HG03457 (cell line): ENCODE data around the gene CCSER2.
"Not testable (repeated sequence)": the region's sequence is repeated elsewhere in the genome, so short reads cannot be mapped to it uniquely, and the experiment has no call there.

Source experiments
- ATAC-seq: cut with Tn5 transposase; IDR thresholded peaks from one replicate; pipeline ENCODE4 v1.9.1; 2021; ENCODE audit warnings: moderate number of reproducible peaks; ENCODE audit not compliant: unreplicated experiment

Gene CCSER2

DNA sequence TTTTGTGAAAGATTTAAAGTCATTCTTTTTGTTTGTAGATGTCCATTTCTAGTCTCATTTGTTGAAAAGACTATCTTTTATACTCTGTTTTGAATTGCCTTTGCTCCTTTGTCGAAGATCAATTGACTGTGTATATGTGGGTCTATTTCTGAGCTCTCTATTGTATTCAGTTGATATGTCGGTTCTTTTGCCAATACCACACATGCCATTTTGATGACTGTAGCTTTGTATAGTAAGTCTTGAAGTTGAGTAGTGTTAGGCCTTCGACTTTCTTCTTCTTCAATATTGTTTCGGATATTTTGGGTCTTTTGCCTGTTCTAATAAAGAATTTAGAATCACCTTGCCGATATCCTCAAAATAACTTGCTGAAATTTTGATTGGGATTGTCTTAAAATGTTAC, 104.5 kb downstream of the CCSER2 start:
- no peak for ATAC-seq

DNA sequence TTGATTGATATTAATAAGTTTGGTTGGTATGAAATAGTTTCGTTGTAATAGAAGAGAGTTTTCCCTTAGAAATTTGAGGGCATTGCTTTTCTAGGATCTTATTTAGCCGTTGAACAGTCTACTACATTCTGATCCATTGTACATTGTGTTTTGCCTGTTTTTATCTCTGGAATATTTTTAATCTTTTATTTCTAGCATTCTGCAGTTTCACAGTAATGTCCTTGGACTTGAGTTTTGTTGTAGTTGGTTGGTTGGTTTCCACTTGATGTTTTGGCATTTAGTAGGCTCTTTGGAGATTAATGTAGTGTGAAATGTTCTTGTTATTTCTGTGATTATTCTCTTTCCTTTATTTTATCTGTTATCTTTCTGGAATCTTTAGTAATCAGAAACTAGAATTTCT, 112.4 kb downstream of the CCSER2 start:
- ATAC-seq = no peak

DNA sequence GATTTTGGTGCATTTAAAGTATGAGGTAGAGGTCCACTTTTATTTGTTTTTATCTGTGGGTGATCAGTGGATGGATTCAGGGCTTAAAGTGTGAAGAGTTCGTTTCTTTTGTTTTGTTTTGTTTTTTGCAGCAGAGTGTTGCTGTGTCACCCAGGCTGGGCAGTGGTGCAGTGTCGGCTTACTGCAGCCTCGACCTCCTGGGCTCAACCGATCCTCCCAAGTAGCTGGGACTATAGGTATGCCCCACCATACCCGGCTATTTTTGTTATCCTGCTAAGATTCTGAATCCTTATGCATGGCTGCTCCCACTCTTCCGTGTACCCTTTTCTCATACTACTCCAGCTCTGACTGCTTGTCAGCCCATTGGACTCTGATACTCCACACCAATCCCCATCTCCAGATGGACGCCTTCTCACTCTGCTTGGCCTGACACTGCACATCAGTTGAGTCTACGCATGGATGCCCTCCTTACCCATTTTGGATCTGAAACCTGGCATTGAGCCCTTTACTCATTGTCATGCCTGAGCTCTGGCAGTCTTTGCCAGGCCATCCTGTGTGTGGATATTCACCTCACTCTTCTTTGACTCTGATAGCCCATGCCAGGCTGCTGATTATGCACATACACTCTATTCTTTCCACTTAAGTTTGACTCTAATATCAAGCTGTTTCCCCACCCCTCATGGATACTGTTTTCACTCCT, 119.5 kb downstream of the CCSER2 start:
- ATAC-seq = no peak

DNA sequence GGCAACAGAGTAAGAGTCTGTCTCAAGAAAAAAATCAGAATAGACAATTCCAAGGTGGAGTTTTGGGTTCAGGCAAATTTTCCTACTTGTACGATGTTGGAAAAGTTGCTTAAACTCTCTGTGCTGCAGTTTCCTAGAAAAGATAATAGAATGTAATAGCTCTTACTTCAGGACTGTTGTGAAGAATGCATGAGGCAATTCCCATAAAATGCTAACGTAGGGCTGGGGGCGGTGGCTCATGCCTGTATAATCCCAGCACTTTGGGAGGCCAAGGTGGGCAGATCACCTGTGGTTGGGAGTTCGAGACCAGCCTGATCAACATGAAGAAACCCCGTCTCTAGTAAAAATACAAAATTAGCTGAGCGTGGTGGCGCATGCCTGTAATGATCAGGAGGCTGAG, 121.0 kb downstream of the CCSER2 start:
- not testable (repeated sequence) for ATAC-seq

DNA sequence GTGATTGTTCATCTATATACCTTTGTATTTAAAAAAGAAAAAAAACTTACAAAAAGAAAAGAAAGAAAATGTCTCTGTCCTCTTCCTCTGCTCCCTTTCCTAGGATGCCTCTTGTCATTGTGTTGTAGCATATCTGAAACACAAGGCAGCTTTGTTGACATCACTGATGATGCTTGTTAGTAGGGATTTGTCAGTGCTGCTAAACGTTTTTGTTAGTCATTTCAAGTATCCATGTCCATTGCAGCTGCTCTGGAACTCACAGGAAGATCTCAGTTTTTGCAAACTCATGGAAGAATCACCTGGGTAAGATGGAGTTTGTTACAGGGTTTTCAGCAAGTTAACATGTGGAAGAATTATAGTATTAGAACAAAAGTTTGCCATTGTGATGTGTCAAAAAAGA, 123.6 kb downstream of the CCSER2 start:
- ATAC-seq = no peak

DNA sequence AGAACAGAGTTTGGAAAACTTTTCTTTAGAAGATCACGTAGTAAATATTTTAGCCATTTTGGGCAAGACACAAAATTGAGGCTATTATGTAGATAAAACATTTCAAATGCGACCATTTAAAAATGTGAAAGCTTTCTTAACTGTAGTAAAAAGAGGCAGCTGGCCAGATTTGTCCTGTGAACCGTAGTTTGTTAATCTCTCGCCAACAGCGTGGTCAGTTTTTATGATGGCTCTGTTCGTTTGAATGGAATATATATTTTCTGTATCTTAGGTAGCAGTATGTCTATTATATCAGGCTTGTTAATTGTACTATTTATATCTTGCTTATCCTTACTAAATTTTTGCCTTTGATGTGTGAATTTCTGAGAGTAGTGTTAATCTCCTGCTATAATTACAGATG, 124.9 kb downstream of the CCSER2 start:
- no peak for ATAC-seq

DNA sequence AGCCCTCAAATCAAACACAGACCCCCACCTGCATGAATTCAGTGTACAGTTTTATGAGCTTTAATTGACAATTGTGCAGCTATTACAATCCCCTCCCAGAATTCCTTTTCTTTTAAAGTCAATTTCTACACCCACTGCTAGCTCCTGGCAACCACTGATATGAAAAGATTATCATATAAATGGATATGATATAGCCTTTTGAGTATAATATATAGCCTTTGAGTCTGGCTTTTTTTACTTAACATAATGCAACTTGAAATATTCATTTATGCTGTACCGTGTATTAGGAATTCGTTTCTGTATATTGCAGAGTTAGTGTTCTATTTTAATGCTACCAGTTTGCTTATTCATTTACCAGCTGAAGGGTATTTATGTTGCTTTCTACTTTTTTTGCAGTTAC, 127.7 kb downstream of the CCSER2 start:
- ATAC-seq = no peak

DNA sequence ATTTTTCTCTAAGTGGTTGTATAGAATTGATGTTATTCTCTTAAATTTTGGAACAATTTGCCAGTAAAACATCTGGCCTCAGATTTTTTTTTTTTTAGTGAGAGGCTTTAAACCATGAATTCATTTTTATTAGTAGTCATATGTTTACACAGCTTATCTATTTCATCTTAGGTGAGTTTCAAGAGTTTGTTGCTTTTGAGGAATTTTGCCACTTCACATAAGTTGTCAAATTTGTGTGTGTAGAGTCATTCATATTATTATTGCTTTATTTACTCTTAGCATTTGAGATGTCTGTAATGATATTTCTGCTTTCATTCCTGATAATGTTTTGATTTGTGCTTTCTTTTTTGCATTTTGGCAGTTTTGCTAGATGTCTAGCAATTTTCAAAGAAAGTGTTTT, 132.1 kb downstream of the CCSER2 start:
- no peak for ATAC-seq

DNA sequence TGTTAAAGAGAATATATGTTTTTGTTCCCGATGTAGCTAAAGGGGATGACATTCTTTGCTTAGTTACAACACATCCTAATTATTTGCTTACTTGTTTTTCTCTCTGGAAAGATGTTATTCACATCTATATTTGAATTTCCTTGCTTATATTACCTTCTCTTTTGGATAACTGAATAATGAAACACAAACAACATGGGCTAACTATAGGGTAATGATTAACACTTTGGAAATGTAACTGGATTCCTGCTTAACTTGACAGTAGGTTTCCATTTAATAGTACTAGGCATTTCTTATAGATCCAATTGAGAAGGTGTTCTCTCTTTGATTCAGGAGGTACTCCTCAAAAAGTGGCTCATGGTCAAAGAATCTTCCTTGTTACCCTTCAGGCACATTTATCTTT, 141.1 kb downstream of the CCSER2 start:
- no peak for ATAC-seq

DNA sequence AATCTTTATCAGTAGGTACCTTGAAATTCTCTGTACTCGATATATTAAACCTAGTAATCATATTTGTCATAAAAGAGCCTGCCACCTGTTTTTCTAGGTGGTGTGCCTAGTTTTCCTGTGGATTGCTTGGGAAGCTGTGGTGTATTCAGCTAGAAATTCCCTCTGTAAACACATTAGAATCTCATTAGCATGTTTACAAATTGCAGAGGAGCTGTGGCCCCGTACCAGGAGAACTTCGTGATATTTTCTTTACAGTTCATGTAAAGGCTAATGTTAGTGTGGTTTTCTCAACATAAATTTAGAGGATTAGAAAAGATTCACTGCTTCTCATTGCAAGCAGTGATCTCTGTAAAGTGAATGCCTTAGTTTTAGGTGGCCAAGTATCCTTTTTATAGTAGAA, 144.7 kb downstream of the CCSER2 start:
- no peak for ATAC-seq

DNA sequence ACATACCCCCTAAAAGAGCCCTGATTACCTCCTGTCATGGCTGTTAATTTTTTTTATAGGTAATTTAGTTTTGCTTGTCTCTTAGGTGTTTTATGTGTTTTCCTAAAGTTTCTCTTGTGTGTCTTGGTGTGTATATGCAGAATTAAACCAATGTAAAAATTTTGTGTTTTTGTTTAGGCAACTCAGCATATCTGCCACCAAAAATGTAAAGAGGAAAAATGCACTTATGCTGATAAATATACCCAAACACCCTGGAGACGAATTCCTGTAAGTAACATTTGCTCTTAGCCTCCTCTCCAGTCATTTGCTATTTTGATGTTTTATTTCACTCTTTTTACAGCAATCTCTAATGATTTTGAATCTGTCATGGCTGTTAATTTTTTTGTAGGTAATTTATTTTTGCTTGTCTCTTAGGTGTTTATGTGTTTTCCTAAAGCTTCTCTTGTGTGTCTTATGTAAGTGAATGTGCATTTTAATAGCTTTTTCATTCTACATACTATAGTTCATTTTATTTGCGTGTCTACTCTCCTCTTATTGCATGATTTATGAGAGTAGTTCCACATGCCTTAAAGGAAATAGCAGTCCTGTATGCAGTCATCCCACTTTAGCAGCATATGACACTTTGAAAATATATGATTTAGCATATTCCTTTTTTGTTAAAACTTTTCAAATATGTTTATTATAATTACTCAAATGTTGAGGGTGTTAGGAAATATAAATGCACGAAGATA, 149.2 kb downstream of the CCSER2 start:
- no peak for ATAC-seq

DNA sequence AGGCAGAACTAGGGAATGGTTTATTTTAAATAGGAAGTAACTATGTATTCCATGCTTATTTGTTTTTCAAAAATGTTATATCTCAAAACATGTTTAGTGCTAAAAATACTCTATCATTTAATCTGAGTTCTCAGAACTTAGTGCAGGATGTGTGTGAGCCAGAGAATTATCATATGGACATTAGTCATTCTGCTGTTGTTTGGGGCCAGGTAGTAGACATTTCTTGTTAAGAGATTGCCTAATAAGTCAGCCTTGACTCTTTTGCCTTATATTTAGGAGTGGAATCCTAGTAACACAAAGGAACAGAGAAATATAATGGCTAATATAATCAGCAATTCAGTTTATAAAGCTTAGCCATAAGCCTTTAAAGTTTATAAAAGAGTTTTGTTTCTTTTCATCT, 149.8 kb downstream of the CCSER2 start:
- no peak for ATAC-seq

DNA sequence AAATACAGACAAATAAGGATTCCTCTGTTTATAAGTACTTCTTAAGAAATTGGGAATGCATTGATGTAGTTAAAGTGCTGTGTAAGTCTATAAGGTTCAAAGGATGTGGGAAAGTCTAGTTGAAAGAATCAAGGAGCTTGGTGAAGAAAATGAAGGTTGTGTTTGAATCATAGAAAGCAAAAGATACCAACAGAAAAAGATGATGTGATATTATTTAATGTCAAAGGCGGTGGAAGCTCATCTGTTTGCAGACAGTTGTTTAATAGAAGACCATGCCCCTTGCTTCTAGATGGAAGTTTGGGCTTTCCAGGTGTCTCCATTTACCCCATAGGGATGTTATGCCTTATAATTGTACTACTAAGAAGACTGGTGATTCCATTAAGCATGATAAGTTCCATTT, 150.3 kb downstream of the CCSER2 start:
- no peak for ATAC-seq

DNA sequence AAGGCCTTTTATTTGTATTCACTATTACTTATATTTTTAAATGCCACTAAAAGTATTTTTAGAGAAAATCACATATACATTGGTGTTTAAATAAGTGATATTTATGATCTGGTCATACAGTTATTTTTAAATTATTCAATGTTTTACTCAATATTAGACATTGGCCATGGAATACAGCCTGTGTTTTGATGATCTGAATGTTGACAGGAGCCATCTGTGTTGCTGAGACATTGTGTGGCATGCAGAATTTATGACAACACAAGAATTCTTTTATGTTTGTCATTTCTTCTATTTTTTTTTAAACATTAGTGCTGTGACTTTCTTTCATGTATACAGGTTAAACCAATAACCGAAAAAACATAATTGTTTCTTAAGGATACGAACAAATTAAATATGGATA, 156.2 kb downstream of the CCSER2 start:
- no peak for ATAC-seq

DNA sequence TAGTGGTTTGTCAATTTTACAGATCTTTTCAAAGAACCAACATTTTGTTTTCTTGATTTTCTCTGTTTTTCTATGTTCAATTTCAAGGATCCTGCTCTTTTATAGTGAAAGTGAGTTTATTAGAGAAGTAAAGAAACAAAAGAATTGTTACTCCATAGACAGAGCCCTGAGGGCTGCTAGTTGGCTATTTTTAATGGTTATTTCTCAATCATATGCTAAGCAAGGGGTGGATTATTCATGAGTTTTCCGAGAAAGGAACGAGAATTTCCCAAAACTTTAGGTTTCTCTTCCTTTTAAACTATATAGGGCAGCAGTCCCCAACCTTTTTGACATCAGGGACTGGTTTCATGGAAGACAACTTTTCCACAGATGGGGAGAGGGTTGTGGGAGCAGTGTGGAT, 165.0 kb downstream of the CCSER2 start:
- ATAC-seq = no peak

DNA sequence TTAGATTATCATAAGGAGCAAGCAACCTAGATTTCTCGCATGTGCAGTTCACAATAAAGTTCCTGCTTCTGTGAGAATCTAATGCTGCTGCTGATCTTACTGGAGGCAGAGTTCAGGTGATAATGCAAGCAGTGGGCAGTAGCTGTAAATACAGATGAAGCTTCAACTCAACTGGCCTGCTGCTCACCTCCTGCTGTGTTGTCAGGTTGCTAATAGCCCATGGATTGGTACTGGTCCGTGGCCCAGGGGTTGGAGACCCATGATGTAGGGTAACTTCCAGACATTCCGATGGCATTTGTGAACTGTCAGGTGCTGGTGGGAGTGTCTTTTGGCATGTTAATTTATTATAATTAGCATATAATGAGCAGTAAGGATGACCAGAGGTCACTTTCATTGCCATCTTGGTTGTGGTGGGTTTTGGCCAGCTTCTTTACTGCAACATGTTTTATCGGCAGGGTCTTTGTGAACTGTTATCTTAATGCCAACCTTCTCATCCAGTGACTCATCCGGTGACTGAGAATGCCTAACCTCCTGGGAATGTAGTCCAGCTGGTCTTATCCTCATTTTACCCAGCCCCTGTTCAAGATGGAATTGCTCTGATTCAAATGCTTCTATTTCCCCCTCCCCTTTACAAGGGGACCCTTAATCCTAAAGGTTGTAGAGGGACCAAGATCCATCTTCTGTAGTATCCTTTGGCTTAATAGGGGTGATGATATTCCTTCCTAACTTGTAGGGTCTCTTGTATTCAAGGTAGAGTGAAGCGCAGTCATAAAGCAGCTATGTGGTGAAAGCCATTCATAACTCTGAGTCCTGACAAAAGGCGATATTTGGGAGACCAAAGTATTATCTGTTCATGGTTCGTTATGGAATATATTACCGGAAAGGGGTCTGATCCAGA, 165.8 kb downstream of the CCSER2 start:
- ATAC-seq = no peak

DNA sequence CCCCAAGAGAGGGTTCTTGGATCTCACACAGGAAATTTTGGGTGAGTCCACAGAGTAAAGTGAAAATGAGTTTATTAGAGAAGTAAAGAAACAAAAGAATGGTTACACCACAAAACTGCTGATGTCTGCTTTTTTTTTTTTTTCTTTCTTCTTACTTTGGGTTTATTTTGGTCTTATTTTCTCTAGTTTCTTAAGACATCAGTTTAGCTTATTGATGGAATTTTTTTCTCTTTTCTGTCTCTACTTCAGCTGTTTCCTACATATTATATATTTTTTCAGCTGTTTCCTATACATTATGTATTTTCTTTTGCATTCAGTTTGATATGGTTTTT, 166.4 kb downstream of the CCSER2 start:
- ATAC-seq = no peak

DNA sequence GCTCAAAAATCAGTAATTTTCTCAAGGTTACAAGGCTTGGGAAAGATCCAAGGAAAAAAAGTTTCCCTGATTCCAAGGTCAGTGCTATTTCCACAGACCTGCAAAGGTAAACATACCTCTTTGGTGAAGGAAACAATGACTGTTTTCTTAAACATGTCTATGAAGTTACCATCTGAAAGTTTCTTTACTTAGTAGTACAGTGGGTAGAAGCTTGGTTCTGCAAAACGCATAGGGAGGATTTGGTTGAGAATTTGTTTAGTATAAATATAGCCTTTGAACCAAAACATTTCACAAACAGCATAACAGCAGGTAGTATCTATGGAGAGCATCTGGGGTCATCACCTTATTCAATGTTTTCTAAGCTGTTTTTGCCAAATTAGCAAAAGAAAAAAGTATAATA, 169.6 kb downstream of the CCSER2 start:
- ATAC-seq = no peak

DNA sequence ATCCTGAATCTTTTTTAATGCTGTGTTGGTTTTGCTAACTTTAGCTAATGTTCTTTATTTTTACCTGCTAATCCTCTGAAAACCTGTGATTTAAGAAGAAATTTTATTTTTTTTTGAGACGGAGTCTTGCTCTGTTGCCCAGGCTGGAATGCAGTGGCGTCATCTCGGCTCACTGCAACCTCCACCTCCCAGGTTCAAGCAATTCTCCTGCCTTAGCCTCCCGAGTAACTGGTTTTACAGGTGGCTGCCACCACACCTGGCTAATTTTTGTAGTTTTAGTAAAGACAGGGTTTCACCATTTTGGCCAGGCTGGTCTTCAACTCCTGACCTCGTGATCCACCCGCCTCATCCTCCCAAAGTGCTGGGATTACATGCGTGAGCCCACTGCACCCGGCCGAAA, 170.7 kb downstream of the CCSER2 start:
- ATAC-seq = not testable (repeated sequence)

DNA sequence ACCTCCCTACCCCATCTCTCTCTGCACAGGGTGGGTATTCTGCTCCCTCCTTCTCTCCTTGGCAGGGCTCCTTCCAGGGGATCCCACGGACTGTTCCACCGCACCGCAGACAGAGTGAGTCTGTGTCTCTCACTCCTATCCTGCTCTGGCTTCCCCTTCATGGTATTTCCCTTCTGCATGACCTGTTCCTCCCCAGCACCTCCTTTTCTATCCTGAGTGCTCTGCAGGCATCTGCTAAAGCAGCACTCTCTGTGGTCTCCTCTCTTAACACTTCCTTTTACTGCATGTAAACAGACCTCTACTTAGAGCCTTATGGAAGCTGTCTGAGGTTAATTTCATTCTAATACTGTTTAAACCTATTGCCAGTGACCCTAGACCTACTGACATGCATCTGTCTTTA, 171.5 kb downstream of the CCSER2 start:
- no peak for ATAC-seq

DNA sequence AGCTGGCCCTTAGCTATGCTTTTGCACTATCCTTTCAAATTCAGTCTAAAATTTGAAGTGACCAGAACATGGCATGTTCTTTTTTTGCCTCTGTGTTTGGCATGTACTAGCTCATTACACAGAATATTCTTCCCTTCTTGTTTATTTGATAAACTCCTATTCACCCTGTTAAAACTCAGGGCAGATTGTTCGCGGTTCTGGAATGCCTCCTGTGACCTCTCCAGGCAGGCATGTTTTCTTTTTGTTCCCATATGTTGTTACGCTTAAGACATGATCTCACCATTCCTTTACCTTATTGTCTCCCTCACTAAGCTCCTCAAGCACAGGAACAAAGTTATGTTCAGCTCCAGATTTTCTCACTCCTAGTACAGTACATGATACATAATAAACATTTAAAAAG, 181.7 kb downstream of the CCSER2 start:
- ATAC-seq = no peak

DNA sequence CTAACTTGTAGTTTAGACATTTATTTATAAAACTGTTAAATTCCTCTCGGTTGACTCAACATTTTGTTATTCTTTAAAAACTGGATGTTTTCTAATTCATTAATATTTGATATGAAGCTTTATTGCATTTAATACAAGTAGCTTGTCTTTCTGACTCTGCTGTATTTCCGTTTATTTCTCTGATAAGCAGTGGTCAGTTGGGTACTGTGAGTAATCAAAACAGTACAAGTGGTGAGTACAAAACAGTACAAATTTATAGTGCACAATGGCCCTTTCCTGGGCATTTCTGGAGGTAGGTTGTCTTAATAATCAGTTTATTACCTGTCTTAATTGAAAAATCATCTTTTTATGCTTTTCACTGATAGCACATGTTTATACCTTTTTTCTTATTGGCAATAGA, 182.7 kb downstream of the CCSER2 start:
- ATAC-seq = no peak
